Mucosa of gallbladder (tissue), 1 donor: Measurements from ENCODE around the gene LRRFIP1. TPM values are rescaled to one million over a fixed set of nuclear protein-coding genes. Genes with fewer than 3 reads are reported as not detected.

Source experiments
- DNase-seq: peaks from one replicate; pipeline ENCODE4 v3.0.0-alpha.2; 2020; ENCODE audit warnings: low spot score
- total RNA-seq: library from RNA; stranded (reverse); gene quantifications from one replicate; pipeline ENCODE4 v1.2.1, GENCODE V29; 2021
- donor health status: DM: no; HTN: no; CAD: no.

LRRFIP1 gene
- total RNA-seq, 1 donor from 2014 or later: 104 TPM

DNA sequence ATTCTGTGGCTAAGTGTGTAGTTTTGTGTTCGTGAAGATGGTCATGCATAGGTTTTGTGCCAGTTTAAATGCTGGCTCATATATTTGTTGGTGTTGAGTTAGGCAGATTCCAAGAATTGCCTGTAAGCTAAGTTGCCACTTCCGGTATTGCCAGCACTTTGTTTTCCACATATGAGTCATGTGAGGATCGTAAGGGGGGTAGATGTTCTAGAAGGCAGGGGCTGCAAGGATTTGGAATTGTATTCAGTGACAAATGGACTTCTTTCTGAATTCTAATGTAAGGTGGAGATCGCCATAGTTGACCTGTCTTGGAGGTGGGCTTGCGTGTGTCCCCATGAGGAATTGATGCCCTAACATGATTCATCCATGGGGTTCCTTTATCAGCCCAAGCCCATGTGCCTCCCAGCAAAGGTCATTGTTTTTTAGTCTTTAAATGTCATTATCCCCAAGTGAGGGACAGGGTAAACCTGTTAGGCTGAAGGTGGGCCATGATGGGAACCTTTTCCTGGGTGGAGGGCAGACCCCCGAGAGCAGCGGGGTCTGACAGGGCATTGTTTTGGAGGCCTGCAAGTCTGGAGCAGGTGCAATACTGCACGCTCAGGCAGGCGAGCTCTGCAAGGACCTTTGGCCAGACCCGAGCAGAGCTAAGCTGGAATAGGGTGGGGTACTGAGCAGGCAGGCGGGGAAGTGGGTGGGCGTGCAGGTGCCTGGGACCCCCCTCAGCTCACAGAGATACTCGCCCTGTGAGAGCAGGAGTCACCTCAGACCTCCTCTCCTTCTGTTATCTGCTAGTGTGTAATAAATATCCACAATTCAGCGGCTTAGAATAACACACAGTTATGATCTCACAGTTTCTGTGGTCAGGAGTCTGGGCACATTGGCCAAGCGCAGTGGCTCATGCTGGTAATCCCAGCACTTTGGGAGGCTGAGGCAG, 77.4 kb downstream of the LRRFIP1 start:
- DNase-seq: no peak

DNA sequence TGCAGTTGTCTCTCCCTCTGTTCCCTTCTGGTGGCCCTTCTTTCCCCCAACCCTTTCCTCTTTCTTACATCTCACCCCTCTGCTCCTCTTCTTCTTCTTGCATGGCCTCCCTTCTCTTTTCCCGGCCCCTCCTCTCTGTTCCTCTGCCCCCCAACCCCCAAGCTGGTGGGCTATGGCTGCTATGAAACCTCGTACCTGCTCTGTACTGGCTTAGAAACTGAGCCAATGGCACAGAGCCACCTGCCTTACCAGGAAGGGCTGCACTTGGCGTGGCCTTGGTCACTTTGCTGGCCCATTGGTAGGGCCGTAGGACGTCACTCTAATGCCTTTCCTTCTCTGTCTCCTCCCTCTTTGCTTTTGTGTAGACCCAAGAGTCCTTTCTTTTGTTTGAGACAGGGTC, 78.9 kb downstream of the LRRFIP1 start:
- DNase-seq: no peak

DNA sequence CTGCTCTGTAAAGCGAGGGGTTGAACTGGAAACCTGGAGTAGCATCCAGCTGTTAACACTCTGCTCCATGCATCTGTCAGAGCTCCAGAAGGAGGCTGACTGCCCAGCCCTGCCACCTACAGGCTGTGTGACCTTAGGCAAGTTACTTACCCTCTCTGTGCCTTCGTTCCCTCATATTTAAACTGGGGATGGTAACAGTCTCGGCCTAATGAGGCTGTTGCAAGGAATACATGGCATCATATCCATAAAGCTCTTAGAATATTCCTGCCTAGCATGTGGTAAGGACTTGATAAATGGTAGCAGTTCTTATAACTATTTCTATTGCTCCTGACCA, 80.6 kb downstream of the LRRFIP1 start:
- no peak for DNase-seq

- DNase-seq: no peak
These were observed 81.1 kb downstream of the LRRFIP1 start for GRCh38 chr2:237708491-237708890.

GRCh38 chr2:237708961-237709360, 81.6 kb downstream of the LRRFIP1 start:
- no peak for DNase-seq

- no peak for DNase-seq
These were observed 84.2 kb downstream of the LRRFIP1 start for GRCh38 chr2:237711458-237712150.

GRCh38 chr2:237712477-237713377, 85.3 kb downstream of the LRRFIP1 start:
- no peak for DNase-seq

DNA sequence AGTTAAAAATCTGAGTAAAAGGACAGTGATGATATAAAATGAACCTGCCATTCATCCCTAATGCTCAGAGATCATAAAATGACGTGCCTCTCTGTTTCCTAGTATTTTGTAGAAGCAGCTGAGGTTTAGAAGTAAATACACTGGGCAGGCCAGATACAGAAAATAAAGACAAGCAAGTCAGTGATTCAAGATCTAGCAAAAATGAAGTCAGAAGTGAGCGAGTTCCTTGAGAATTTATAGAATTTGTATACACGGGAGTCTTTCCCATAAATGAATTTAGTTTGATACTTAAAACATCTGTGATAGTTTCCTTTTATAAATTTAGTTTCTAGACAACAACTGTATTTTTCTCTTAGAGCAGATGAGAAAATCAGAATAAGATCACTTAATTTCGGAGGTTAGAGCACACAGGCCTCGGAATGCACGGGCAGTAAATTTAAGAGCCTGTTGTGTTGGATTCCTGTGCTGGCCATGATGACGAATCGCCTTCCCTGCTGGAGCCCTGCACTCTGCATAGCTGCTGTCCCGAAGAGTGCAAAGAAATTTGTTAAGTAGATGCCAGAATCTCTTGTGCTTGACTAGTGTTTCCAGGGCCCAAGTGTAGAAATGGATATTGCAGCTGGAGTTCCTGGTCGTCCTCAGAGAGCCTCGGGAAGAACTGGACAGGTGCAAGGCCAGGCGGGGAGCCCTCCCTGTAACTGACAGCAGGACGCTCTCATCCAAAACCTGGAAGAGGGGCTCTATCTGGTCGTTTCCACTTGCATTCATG, 87.5 kb downstream of the LRRFIP1 start:
- DNase-seq: no peak

- no peak for DNase-seq
These were observed 88.1 kb downstream of the LRRFIP1 start for GRCh38 chr2:237715459-237715947.

GRCh38 chr2:237716011-237716410, 88.6 kb downstream of the LRRFIP1 start:
- DNase-seq: no peak

GRCh38 chr2:237717366-237718276, 90.2 kb downstream of the LRRFIP1 start:
- no peak for DNase-seq

- no peak for DNase-seq
These were observed 90.9 kb downstream of the LRRFIP1 start for GRCh38 chr2:237718277-237718634.

DNA sequence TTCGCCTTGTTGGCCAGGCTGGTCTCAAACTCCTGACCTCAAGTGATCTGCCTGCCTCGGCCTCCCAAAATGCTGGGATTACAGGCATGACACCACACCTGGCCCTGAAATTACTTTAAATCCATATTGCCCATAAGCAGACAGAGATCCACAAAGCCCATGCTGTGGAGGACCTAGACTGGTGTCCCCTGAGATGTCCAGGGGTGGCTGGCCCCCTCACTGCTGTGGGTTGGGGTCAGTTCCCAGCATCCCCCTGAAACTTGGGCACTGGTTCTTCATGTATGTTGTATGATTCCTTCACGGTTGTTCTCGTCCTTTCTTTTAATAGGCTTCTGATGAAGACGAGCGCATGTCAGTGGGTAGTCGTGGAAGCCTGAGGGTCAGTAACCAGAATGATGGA, 93.1 kb downstream of the LRRFIP1 start:
- DNase-seq: no peak

DNA sequence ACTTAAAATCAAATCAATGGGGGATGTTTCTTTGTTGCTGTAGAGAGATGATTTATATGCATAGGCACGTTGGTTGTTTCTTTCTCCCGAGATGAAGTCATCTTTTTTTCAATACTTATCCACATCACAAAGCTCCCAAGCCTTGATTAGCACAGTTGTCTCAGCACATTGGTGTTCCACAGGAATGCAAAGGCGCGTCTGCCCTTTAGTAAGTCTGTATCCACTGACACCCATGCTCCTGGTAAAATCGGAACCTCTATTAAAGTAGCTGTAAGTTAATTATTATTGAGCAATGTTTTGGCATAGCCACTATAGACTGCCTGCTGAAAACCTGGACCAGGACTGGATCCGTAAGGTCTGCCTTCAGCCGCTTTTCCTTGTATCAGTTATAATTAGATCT, 93.6 kb downstream of the LRRFIP1 start:
- DNase-seq: no peak

GRCh38 chr2:237721458-237721857, 94.1 kb downstream of the LRRFIP1 start:
- DNase-seq: no peak

DNA sequence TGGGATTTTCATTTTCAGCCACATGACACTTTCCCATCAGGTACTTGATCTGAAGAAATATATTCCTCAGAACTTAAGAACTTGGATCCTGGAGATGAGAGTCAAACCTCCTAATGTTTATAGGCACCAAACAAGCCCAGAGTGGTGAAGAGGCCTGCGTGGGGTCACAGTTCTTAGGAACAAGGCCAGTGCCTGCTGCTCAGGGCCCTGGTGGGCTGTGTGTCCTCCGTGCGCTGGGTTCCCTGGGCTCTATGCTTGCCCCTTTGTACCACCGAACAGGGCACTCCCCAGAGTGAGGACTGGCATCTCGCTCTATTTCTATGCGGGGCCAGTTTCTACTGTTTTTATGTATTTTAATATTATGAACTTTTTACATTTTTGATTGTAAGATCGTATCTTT, 95.2 kb downstream of the LRRFIP1 start:
- no peak for DNase-seq

- DNase-seq: no peak
These were observed 95.6 kb downstream of the LRRFIP1 start for GRCh38 chr2:237723023-237723422.

GRCh38 chr2:237723602-237724001, 96.2 kb downstream of the LRRFIP1 start:
- DNase-seq: no peak

- no peak for DNase-seq
These were observed 97.6 kb downstream of the LRRFIP1 start for GRCh38 chr2:237724811-237725478.

DNA sequence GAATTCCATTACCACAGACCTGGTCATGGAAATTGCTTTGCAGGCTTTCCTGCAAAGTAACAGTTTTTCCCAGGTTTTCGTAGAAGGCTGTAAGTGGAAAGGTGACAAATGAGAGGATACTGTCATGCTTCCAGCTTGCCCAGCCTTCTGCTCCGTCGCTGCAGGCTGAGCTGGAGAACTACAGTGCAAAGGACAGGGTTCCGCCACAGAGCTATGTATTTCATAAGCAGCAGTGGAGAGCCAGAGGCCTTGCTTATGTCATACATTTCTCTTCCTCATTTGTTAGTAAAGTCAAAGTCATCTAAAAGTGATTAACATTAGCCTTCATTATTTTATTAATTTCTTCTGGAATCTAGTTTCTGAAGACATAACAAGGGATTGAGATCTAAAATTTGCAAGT, 98.3 kb downstream of the LRRFIP1 start:
- DNase-seq: no peak
